Endothelial cell of umbilical vein (primary cell): ENCODE data around the gene MRPS6. TPM values are rescaled to one million over a fixed set of nuclear protein-coding genes. Genes with fewer than 3 reads are reported as not detected.

ENCODE experiments used
- BruUV-seq: library from RNA; stranded (reverse); fragments of 400-500 nt; replicated peaks from 2 replicates; lab custom pipeline; 2021; lab: Mats Ljungman, UMichigan
- CTCF ChIA-PET: fragments of 300-600, 350-600 bp; sonication (Branson Sonifier 250); formaldehyde crosslinking; loops from one replicate; lab custom pipeline; 2021; ENCODE audit warnings: antibody characterized with exemption, inconsistent platforms; lab: Charles Lee
- POLR2A ChIA-PET: fragments of 300-600, 350-600 bp; sonication (Branson Sonifier 250); formaldehyde crosslinking; loops from one replicate; lab custom pipeline; 2021; ENCODE audit warnings: antibody characterized with exemption, inconsistent platforms; lab: Charles Lee
- DNase-seq: peaks from one replicate; pipeline ENCODE4 v3.0.0-alpha.2; 2011; ENCODE audit warnings: low read depth, low spot score
- FAIRE-seq: peaks from 2 replicates; lab custom pipeline; 2011; peaks lifted over from hg19 to GRCh38; lab: Jason Lieb, UNC
- H2AFZ ChIP-seq: 2 replicates; pipeline ENCODE4 v1.6.0; 2012; ENCODE audit warnings: low read depth, low read length, control low read depth, inconsistent platforms
- H3K27ac ChIP-seq: 2 replicates; pipeline ENCODE4 v1.5.1; 2011; ENCODE audit warnings: low read depth, mild to moderate bottlenecking, control low read depth, low read length, moderate library complexity; ENCODE audit not compliant: insufficient read depth
- H3K27me3 ChIP-seq, 2 experiments: 2 replicates each; pipeline versions ENCODE4 v1.6.0 to v1.6.1; 2011; ENCODE audit warnings: low read length in 2 of 2, mixed read lengths in 1 of 2; ENCODE audit not compliant: control insufficient read depth in 2 of 2, insufficient read depth in 2 of 2
- H3K36me3 ChIP-seq, 2 experiments: 2 replicates in 1 of 2; 3 replicates in 1 of 2; pipeline ENCODE4 v1.5.1; 2011; ENCODE audit warnings: low read length in 2 of 2, mild to moderate bottlenecking in 1 of 2, moderate library complexity in 1 of 2; ENCODE audit not compliant: control insufficient read depth in 2 of 2, insufficient read depth in 2 of 2; ENCODE audit errors: extremely low read depth in 1 of 2
- H3K4me1 ChIP-seq: 3 replicates; pipeline ENCODE4 v1.5.1; 2011; ENCODE audit warnings: mild to moderate bottlenecking, low read length; ENCODE audit not compliant: control insufficient read depth, insufficient read depth; ENCODE audit errors: extremely low read depth
- H3K4me2 ChIP-seq: 2 replicates; pipeline ENCODE4 v1.6.1; 2011; ENCODE audit warnings: low read length, control low read depth, mixed read lengths; ENCODE audit not compliant: insufficient read depth
- H3K4me3 ChIP-seq, 3 experiments: fragments of 200-600 bp in 1 of 3; sonication (generic), shearing (Covaris generic) in 1 of 3; replicated peaks in 1 of 3; 2 replicates each; pipeline ENCODE4 v1.5.1; 2011 to 2016; ENCODE audit warnings: control low read depth in 3 of 3, low read length in 3 of 3, mild to moderate bottlenecking in 2 of 3, inconsistent platforms in 1 of 3, low read depth in 1 of 3, moderate library complexity in 1 of 3; ENCODE audit not compliant: insufficient read depth in 1 of 3
- H3K79me2 ChIP-seq: 2 replicates; pipeline ENCODE4 v1.6.0; 2012; ENCODE audit warnings: low read length, inconsistent platforms; ENCODE audit not compliant: control insufficient read depth, insufficient read depth
- H3K9ac ChIP-seq: replicated peaks from 2 replicates; pipeline ENCODE3; 2011; ENCODE audit warnings: low read length, control low read depth; ENCODE audit not compliant: insufficient read depth; ENCODE audit errors: extremely low read depth
- H3K9me1 ChIP-seq: replicated peaks from 3 replicates; pipeline ENCODE4 v1.6.0; 2011; ENCODE audit warnings: mild to moderate bottlenecking, low read length; ENCODE audit not compliant: control insufficient read depth, insufficient read depth; ENCODE audit errors: extremely low read depth
- H3K9me3 ChIP-seq: replicated peaks from 2 replicates; pipeline ENCODE4 v1.5.1; 2012; ENCODE audit warnings: low read length, inconsistent platforms; ENCODE audit not compliant: control insufficient read depth, insufficient read depth
- H4K20me1 ChIP-seq: replicated peaks from 2 replicates; pipeline ENCODE3; 2011; ENCODE audit warnings: mild to moderate bottlenecking, low read length; ENCODE audit not compliant: control insufficient read depth, insufficient read depth; ENCODE audit errors: extremely low read depth
- EZH2 ChIP-seq: IDR thresholded peaks from 2 replicates; pipeline ENCODE4 v1.6.1; 2012; ENCODE audit warnings: borderline replicate concordance, low read depth, mild to moderate bottlenecking, moderate library complexity, low read length, inconsistent platforms; ENCODE audit not compliant: severe bottlenecking
- FOS ChIP-seq: IDR thresholded peaks from 2 replicates; pipeline ENCODE4 v1.6.1; 2011; ENCODE audit warnings: mild to moderate bottlenecking, low read length, moderate library complexity, borderline replicate concordance; ENCODE audit not compliant: insufficient read depth
- GATA2 ChIP-seq: IDR thresholded peaks from 2 replicates; pipeline ENCODE4 v1.7.0; 2011; ENCODE audit warnings: low read depth, mild to moderate bottlenecking, moderate library complexity, mixed read lengths, low read length; ENCODE audit not compliant: insufficient read length, insufficient read depth
- JUN ChIP-seq: IDR thresholded peaks from 2 replicates; pipeline ENCODE4 v1.6.1; 2011; ENCODE audit warnings: borderline replicate concordance, low read depth; ENCODE audit not compliant: insufficient read length, insufficient read depth
- MYC ChIP-seq: IDR thresholded peaks from one replicate; pipeline ENCODE4 v1.6.1; 2011; ENCODE audit warnings: mild to moderate bottlenecking, low read depth, low read length
- POLR2A ChIP-seq: IDR thresholded peaks from 2 replicates; pipeline ENCODE4 v1.6.1; 2012; ENCODE audit warnings: low read depth, mild to moderate bottlenecking, control low read depth, low read length
- POLR2AphosphoS5 ChIP-seq: IDR thresholded peaks from 2 replicates; pipeline ENCODE4 v1.6.1; 2012; ENCODE audit warnings: low read depth, mild to moderate bottlenecking, control low read depth, low read length, moderate library complexity; ENCODE audit not compliant: insufficient read depth
- dilution Hi-C: fragments of 300-500 bp; cut with MboI; formaldehyde crosslinking; loops from one replicate; pipeline ENCODE4 v1.15.0; 2019; ENCODE audit warnings: low sequenced_read_pairs; ENCODE audit not compliant: extremely low pct_ligation_motif_present
- intact Hi-C: fragments of 100-400 bp; cut with micrococcal nuclease; formaldehyde crosslinking; loops from one replicate; pipeline ENCODE4 v1.10.0; 2022
- polyA plus RNA-seq, 4 experiments: library from polyadenylated mRNA; depleted of rRNA in 3 of 4; stranded (reverse) in 3 of 4; unstranded in 1 of 4; fragments of >200 nt; gene quantifications; 2 replicates each; pipeline versions ENCODE4 v1.2.1 to v1.2.3, GENCODE V29; 2011 to 2012; ENCODE audit warnings: missing spikeins in 1 of 4
- total RNA-seq: library from RNA; stranded (reverse); gene quantifications from 2 replicates; pipeline ENCODE4 v1.2.3, GENCODE V29; 2021
- TF ChIP-seq, protein P1 (sequence below): IDR thresholded peaks from 2 replicates; pipeline ENCODE4 v1.6.1; 2011; ENCODE audit not compliant: insufficient read depth, insufficient read length
- TF ChIP-seq, protein P2 (sequence below), 2 donors: IDR thresholded peaks; 1 replicate in 1 of 2; 2 replicates in 1 of 2; pipeline ENCODE4 v1.5.1; 2011; ENCODE audit warnings: low read length in 2 of 2, mild to moderate bottlenecking in 2 of 2, moderate library complexity in 2 of 2, control low read depth in 1 of 2, inconsistent platforms in 1 of 2, low read depth in 1 of 2; ENCODE audit not compliant: insufficient read depth in 1 of 2; ENCODE audit errors: extremely low read depth in 1 of 2

The MRPS6 gene
- total and polyA plus RNA-seq, 2 donors (not counting 3 experiments of a cell fraction or from before 2014, with no cell fraction given) = 19.8 to 37.2 TPM

DNA sequence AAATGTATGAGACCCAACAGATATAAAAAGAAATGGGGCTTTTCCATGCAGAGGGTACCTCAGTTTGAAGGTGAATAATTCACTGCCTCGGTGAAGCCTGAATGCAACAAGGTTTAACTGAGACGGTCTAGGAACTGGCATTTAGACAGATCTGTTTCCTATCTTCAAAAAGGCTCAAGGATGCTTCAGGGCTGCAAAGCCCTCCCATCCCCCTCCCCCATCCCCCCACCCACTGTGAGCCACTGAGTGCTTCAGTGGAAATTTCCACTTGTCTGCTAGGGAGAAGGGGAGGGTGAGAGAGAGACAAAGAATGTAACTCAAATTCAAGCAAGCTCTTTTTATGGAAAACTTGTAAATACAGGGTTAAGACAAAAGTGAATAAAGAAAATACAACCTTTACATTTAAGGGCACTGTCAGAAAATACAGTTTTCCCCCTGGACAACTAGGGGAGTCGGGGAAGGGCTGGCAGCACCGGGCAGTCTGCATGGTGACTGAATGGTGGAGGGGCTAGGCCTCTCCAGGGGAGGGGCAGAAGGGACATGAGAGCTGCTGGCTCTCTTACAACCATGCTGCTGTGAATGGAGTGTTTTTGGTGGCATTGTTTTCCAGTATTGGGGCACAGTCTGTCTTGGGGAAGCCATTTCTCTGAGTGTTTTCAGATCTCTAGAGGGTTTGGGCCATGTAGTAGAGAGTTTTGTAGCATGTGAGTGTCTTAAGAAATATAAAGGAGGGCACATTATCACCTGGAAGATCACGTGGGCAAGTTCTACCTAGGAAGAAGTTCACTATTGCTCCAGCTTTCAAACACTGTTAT is 56.7 kb downstream of the MRPS6 start:
- ChIA-PET POLR2A (no interaction called here), CTCF (interaction anchor here (1.3 to 3.2 kb wide), 6 partner anchors 10 to 218 kb away, joined by 3 to 26 read pairs (median 10); no protein-coding TSS in a partner anchor)
- Histone ChIP-seq H3K4me2 (no peak overlapping the region), H3K27me3 (no peaks in the 10 kb centered on the region), H3K9me3 (no peaks in the 10 kb centered on the region), H3K9me1 (peaks cover 3% of the 10 kb centered on the region), H3K79me2 (peaks cover 2% of the 10 kb centered on the region), H3K4me3 (no peak overlapping the region), H3K4me1 (peaks cover 6% of the 10 kb centered on the region), H3K27ac (no peak overlapping the region), H2AFZ (no peak overlapping the region), H3K9ac (no peak overlapping the region), H3K36me3 (peaks cover 0 to 3% of the 10 kb centered on the region in 2 experiments), H4K20me1 (no peaks in the 10 kb centered on the region)
- dilution Hi-C loops (no loop called here), intact Hi-C loops (no loop called here)
- TF ChIP-seq, protein P1, sequence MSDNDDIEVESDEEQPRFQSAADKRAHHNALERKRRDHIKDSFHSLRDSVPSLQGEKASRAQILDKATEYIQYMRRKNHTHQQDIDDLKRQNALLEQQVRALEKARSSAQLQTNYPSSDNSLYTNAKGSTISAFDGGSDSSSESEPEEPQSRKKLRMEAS = no peak
- no peak for TF ChIP-seq EZH2
- TF ChIP-seq POLR2A = no peak
- TF ChIP-seq POLR2AphosphoS5 = no peak
- TF ChIP-seq GATA2 = no peak
- TF ChIP-seq MYC = no peak
- TF ChIP-seq JUN = no peak
- TF ChIP-seq FOS = no peak
- TF ChIP-seq, protein P2, sequence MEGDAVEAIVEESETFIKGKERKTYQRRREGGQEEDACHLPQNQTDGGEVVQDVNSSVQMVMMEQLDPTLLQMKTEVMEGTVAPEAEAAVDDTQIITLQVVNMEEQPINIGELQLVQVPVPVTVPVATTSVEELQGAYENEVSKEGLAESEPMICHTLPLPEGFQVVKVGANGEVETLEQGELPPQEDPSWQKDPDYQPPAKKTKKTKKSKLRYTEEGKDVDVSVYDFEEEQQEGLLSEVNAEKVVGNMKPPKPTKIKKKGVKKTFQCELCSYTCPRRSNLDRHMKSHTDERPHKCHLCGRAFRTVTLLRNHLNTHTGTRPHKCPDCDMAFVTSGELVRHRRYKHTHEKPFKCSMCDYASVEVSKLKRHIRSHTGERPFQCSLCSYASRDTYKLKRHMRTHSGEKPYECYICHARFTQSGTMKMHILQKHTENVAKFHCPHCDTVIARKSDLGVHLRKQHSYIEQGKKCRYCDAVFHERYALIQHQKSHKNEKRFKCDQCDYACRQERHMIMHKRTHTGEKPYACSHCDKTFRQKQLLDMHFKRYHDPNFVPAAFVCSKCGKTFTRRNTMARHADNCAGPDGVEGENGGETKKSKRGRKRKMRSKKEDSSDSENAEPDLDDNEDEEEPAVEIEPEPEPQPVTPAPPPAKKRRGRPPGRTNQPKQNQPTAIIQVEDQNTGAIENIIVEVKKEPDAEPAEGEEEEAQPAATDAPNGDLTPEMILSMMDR (IDR thresholded peaks at IDR 0.05; ENCODE audit: extremely low read depth in 1 of 2, insufficient read depth in 1 of 2, low read depth in 1 of 2, low read length in 2 of 2) = no peak
- no peak for DNase-seq
- FAIRE-seq = no peak
- no TSS peak for BruUV-seq
